GM04503 (cell line): ENCODE measurements around the gene LRFN3.
"Not testable (repeated sequence)": the region's sequence is repeated elsewhere in the genome, so short reads cannot be mapped to it uniquely, and the experiment has no call there.

Experiments
- DNase-seq: peaks from one replicate; pipeline ENCODE4 v3.0.0-alpha.2; 2012; ENCODE audit warnings: low read depth

The LRFN3 gene

DNA sequence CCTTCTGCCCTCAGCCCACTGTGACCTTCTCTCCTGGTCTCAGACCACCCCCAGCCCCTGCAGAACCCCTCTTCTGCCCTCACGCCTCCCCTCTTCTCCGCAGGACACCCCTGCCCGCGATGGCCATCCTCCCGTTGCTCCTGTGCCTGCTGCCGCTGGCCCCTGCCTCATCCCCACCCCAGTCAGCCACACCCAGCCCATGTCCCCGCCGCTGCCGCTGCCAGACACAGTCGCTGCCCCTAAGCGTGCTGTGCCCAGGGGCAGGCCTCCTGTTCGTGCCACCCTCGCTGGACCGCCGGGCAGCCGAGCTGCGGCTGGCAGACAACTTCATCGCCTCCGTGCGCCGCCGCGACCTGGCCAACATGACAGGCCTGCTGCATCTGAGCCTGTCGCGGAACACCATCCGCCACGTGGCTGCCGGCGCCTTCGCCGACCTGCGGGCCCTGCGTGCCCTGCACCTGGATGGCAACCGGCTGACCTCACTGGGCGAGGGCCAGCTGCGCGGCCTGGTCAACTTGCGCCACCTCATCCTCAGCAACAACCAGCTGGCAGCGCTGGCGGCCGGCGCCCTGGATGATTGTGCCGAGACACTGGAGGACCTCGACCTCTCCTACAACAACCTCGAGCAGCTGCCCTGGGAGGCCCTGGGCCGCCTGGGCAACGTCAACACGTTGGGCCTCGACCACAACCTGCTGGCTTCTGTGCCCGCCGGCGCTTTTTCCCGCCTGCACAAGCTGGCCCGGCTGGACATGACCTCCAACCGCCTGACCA is 3.3 kb downstream of the LRFN3 start:
- DNase-seq, result no peak

DNA sequence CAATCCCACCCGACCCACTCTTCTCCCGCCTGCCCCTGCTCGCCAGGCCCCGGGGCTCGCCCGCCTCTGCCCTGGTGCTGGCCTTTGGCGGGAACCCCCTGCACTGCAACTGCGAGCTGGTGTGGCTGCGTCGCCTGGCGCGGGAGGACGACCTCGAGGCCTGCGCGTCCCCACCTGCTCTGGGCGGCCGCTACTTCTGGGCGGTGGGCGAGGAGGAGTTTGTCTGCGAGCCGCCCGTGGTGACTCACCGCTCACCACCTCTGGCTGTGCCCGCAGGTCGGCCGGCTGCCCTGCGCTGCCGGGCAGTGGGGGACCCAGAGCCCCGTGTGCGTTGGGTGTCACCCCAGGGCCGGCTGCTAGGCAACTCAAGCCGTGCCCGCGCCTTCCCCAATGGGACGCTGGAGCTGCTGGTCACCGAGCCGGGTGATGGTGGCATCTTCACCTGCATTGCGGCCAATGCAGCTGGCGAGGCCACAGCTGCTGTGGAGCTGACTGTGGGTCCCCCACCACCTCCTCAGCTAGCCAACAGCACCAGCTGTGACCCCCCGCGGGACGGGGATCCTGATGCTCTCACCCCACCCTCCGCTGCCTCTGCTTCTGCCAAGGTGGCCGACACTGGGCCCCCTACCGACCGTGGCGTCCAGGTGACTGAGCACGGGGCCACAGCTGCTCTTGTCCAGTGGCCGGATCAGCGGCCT is 4.1 kb downstream of the LRFN3 start:
- no peak for DNase-seq

GRCh38 chr19:35940839-35941238 is 4.7 kb downstream of the LRFN3 start:
- DNase-seq, result no peak

DNA sequence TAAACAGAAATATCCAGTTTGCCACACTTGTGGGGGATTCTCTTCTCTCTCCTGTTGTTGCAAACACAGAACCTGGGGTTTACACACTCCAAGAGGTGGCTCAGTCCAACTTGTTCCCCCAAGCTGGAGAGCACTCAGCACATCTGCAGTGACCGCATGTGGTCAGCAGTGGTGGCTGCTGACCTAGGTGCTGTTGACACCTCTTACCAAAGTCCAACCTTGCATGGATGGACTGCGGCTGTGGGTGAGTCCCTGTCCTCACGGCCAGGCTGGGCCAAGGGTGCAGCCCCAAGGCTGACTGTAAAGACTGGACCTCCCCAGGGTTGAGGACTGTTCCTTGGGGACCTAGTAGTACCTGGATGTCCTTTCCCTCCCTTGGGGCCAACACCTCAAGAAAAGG is 6.1 kb downstream of the LRFN3 start:
- DNase-seq, result no peak

GRCh38 chr19:35943321-35944301 is 7.4 kb downstream of the LRFN3 start:
- DNase-seq, result no peak

DNA sequence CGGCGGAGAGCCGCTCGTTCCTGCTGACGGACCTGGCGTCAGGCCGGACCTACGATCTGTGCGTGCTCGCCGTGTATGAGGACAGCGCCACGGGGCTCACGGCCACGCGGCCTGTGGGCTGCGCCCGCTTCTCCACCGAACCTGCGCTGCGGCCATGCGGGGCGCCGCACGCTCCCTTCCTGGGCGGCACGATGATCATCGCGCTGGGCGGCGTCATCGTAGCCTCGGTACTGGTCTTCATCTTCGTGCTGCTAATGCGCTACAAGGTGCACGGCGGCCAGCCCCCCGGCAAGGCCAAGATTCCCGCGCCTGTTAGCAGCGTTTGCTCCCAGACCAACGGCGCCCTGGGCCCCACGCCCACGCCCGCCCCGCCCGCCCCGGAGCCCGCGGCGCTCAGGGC is 8.4 kb downstream of the LRFN3 start:
- no peak for DNase-seq

GRCh38 chr19:35945121-35945790 is 9.1 kb downstream of the LRFN3 start:
- no peak for DNase-seq

DNA sequence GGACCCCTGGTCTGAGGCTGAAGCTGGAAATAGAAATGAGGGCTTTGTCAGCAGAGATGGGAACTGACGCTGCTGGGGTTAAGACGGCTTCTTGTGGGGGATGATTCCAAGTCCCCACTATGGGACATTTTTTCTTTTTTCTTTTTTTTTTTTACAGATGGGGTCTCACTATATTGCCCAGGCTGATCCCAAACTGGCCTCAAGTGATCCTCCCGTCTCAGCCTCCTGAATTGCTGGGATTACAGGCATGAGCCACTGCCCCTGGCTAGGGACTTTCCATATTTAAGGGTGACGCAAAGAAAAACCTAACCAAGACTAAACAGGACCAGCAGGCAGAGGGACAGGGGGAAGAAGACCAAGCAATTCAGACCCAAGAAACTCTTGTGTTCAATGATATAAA is 10.0 kb downstream of the LRFN3 start:
- DNase-seq, result no peak

DNA sequence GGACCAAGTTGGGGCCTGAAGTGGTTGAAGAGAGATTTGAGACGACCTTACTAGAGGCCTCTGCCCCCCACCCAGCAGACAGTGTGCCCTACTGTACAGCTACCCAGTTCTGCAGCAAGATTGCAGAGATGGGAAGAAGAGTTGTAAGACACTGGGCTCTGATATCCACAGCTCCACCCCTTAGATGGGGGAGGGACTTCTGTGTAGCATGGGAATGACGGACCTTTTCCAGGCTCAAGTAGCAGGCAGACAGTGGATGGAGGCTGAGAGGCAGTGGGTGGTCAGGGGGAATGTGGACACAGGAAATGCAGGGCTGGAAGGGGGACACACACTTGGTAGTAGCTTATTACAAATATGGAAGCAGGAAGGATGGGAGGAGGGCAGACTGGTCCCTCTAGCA is 13.0 kb downstream of the LRFN3 start:
- no peak for DNase-seq

GRCh38 chr19:35955881-35956634 is 19.9 kb downstream of the LRFN3 start:
- no peak for DNase-seq

- not testable (repeated sequence) for DNase-seq
These were observed 21.2 kb downstream of the LRFN3 start for GRCh38 chr19:35957411-35957810.

GRCh38 chr19:35958660-35959039 is 22.5 kb downstream of the LRFN3 start:
- no peak for DNase-seq

DNA sequence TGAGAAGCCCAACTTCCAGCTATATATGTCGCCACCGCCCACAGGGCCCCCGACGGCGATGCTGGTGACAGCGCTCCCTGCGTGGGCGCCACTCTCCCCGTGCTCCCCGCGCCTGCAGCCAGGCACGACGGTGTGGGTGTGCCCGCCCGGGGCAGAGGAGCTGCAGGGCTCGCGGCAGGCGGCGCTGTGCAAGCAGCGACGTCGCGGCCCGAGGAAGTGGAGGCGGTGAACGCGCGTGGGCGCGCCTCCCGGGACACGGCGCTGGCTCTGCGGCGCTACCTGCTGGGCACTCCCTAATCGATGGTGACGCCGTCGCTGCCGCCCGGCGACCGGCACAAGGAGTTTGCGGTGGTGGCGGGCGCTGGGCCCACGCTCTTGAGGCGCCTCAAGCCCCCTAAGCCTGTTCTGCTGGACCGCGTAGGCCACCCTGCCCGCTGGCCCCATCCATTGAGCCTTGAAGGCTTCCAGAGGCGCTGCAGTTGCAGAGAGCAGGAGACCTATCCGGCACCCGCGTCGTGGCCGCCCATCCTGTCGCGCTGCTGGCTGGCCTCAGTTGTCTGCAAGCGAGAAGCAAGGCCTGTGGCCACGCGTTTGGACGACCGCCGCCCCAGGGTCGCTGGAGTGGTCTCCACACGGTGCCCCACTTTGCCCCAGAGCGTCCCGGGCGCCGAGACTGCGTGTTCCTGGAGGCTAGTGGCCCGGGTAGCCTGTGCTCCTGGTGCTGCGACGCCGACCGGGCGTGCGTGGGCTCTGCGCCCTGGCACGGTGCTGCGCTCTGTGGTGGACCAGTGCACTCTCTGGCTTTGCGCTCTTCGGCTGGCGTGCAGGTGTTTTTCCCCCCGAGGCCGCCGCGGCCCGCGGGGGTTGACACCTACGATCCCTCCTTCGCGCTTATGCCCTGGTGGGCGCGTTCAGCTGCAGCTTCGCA is 23.1 kb downstream of the LRFN3 start:
- DNase-seq, result no peak

DNA sequence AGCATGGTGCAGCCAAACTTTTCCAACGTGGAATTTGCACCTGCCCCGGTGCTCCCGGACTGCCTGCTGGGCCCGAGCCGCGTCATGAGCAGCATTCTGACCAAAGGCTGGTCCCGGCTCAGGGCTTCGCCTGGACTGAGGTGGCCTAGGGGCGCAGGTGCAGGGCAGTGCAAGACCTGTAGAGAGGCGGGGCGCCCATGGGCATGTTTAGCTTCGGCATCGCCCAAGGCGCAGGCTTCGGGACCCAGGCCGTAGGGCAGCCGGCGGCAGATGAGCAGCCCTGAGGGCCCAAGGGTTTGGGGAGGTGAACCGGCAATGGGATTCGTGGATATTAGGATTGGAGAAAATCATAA is 23.8 kb downstream of the LRFN3 start:
- DNase-seq, result no peak

DNA sequence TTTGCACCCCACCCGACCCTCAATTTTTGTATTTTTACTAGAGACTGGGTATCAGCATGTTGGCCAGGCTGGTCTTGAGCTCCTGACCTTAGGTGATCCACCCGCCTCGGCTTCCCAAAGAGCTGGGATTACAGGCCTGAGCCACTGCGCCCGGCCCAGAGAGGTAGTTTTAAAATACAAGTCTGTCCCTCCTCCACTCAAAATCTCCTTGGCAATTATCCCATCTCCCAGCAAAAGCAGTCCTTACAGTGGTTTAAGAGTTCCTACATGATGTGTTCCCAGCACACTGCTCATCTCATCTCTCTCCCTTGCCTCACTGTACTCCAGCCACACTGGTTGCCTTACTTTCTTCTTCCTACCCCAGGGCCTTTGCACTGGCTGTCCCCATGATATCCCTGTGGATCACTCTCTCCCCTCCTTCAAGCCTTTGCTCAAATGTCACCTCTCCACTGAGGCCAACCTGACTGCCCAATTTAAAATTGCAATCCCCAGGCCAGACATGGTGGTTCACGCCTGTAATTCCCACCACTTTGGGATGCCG is 24.3 kb downstream of the LRFN3 start:
- no peak for DNase-seq

- no peak for DNase-seq
These were observed 27.3 kb downstream of the LRFN3 start for GRCh38 chr19:35963514-35963913.

DNA sequence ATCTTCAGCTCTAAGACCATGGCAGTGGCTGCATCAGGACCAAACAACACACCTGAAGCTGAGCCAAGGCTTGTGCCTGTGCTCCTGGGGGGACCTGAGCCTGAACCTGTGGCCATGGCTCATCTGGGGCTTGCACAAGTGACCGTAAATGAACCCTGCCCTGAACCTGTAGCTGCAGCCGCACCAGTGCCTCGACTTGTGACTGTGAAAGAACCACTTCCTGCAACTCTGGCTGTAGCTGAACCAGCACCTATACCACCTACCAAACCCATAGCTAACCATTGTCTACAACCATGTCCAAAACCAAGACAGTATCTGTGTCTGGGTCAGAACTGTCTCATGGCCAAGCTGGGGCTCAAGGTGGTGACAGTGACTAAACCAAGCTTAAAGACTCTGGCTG is 30.6 kb downstream of the LRFN3 start:
- DNase-seq, result no peak

- no peak for DNase-seq
These were observed 37.3 kb downstream of the LRFN3 start for GRCh38 chr19:35973487-35973886.

DNA sequence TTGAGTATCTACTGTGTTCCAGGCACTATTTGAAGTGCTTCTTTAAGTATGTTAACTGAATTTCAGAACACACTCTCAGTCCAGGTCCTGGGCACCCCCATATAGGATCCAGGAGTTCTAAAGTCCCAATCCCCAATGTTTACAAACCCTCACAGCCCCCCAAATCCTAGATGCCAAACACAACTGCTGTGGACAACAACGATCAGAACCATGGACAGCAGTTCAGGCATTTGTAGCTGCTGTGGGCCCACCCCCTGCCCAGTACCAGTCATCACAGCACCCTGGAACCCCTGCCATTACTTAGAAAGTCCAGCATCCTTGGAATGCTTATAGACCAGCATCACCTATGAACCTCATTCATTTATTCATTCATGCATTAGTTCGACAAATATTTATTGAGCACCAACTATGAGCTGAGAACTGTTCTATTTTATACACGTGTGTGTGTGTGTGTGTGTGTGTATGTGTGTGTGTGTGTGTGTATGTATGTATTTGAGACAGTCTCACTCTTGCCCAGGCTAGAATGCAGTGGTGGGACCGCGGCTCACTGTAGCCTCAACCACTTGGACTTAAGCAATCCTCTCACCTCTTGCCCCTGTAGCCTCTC is 39.5 kb downstream of the LRFN3 start:
- no peak for DNase-seq
